22Rv1 (cell line): ENCODE data around the gene STXBP6.

Source experiments
- H3K27ac ChIP-seq: fragments of 450-650 bp; 2 replicates; pipeline ENCODE4 v1.5.1; 2017
- CTCF ChIP-seq: fragments of 450-650 bp; IDR thresholded peaks from 2 replicates; pipeline ENCODE4 v1.5.1; 2017; ENCODE audit warnings: mild to moderate bottlenecking
- ZFX ChIP-seq: fragments of 450-650 bp; IDR thresholded peaks from 2 replicates; pipeline ENCODE4 v1.6.1; 2017; ENCODE audit warnings: antibody characterized with exemption, borderline replicate concordance

STXBP6 gene

GRCh38 chr14:24875991-24876878, 173.7 kb downstream of the STXBP6 start:
- TF ChIP-seq CTCF, result no peak
- TF ChIP-seq ZFX, result no peak
- H3K27ac ChIP-seq, result no peak overlapping the region

GRCh38 chr14:24875203-24875838, 174.6 kb downstream of the STXBP6 start:
- TF ChIP-seq ZFX, result no peak
- no peak for TF ChIP-seq CTCF
- no peak overlapping the region for H3K27ac ChIP-seq

GRCh38 chr14:24874514-24875202, 175.3 kb downstream of the STXBP6 start:
- TF ChIP-seq CTCF (no peak), ZFX (no peak)
- H3K27ac ChIP-seq, result no peak overlapping the region

GRCh38 chr14:24873551-24873950, 176.4 kb downstream of the STXBP6 start:
- no peak overlapping the region for H3K27ac ChIP-seq
- TF ChIP-seq ZFX, result no peak

GRCh38 chr14:24870949-24871701, 178.8 kb downstream of the STXBP6 start:
- TF ChIP-seq ZFX, result no peak
- TF ChIP-seq CTCF, result no peak

GRCh38 chr14:24868389-24868788, 181.6 kb downstream of the STXBP6 start:
- no peak overlapping the region for H3K27ac ChIP-seq
- TF ChIP-seq CTCF, result no peak
- TF ChIP-seq ZFX, result no peak

More at GRCh38 chr14:24870949-24871701, 178.8 kb downstream of the STXBP6 start:
- H3K27ac ChIP-seq, result no peak overlapping the region

- TF ChIP-seq CTCF (no peak), ZFX (no peak)
- H3K27ac ChIP-seq, result no peak overlapping the region
Measured at GRCh38 chr14:24866067-24866639, 183.8 kb downstream of the STXBP6 start.
